H9 (cell line): Measurements from ENCODE around the gene ARHGDIB. TPM values are rescaled to one million over a fixed set of nuclear protein-coding genes. Genes with fewer than 3 reads are reported as not detected.

Experiments used
- DNase-seq: peaks from one replicate; pipeline ENCODE4 v3.0.0-alpha.2; 2017
- H2AFZ ChIP-seq: one replicate; pipeline ENCODE4 v1.6.1; 2013; ENCODE audit warnings: mild to moderate bottlenecking, low read length, control low read depth, moderate library complexity
- H2AK5ac ChIP-seq: 2 replicates; pipeline ENCODE4 v1.6.1; 2013; ENCODE audit warnings: low read length, control low read depth, mixed read lengths; ENCODE audit not compliant: insufficient read length
- H2BK120ac ChIP-seq: one replicate; pipeline ENCODE4 v1.6.1; 2013; ENCODE audit warnings: low read depth, mild to moderate bottlenecking, low read length, control low read depth, inconsistent platforms; ENCODE audit not compliant: poor library complexity, severe bottlenecking
- H2BK12ac ChIP-seq: 2 replicates; pipeline ENCODE4 v1.6.1; 2013; ENCODE audit warnings: low read length, control low read depth, mixed read lengths, low read depth; ENCODE audit not compliant: insufficient read length
- H2BK15ac ChIP-seq: 2 replicates; pipeline ENCODE4 v1.6.1; 2013; ENCODE audit warnings: low read depth, low read length, control low read depth
- H2BK20ac ChIP-seq: one replicate; pipeline ENCODE4 v1.6.1; 2013; ENCODE audit warnings: low read depth, mild to moderate bottlenecking, low read length, control low read depth, inconsistent platforms; ENCODE audit not compliant: poor library complexity, severe bottlenecking
- H2BK5ac ChIP-seq: 2 replicates; pipeline ENCODE4 v1.6.1; 2013; ENCODE audit warnings: low read length, control low read depth, mixed read lengths; ENCODE audit not compliant: insufficient read length
- H3K14ac ChIP-seq: 2 replicates; pipeline ENCODE4 v1.6.1; 2013; ENCODE audit warnings: low read length, control low read depth; ENCODE audit not compliant: insufficient read depth
- H3K18ac ChIP-seq: 2 replicates; pipeline ENCODE4 v1.6.1; 2013; ENCODE audit warnings: low read depth, mild to moderate bottlenecking, mixed read lengths, low read length, control low read depth; ENCODE audit not compliant: insufficient read length
- H3K23ac ChIP-seq: 2 replicates; pipeline ENCODE4 v1.6.1; 2013; ENCODE audit warnings: low read length, control low read depth, mixed read lengths, low read depth; ENCODE audit not compliant: insufficient read length
- H3K23me2 ChIP-seq: 2 replicates; pipeline ENCODE4 v1.6.1; 2013; ENCODE audit warnings: low read depth, mild to moderate bottlenecking, mixed read lengths, low read length, control low read depth; ENCODE audit not compliant: insufficient read length, poor library complexity, severe bottlenecking
- H3K27ac ChIP-seq: 2 replicates; pipeline ENCODE4 v1.5.1; 2013; ENCODE audit warnings: low read length, control low read depth, mixed read lengths, low read depth; ENCODE audit not compliant: insufficient read length
- H3K27me3 ChIP-seq: 2 replicates; pipeline ENCODE4 v1.6.1; 2013; ENCODE audit warnings: low read length, control low read depth, inconsistent platforms; ENCODE audit not compliant: insufficient read depth
- H3K4ac ChIP-seq: 2 replicates; pipeline ENCODE4 v1.6.1; 2013; ENCODE audit warnings: low read depth, mild to moderate bottlenecking, control low read depth, inconsistent platforms, low read length, moderate library complexity
- H3K4me1 ChIP-seq: 2 replicates; pipeline ENCODE4 v1.6.1; 2013; ENCODE audit warnings: low read length, control low read depth, inconsistent platforms; ENCODE audit not compliant: insufficient read depth
- H3K4me2 ChIP-seq: 2 replicates; pipeline ENCODE4 v1.6.1; 2013; ENCODE audit warnings: low read length, control low read depth, mixed read lengths; ENCODE audit not compliant: insufficient read length, insufficient read depth
- H3K56ac ChIP-seq: 2 replicates; pipeline ENCODE4 v1.6.1; 2013; ENCODE audit warnings: low read depth, mild to moderate bottlenecking, mixed read lengths, low read length, control low read depth; ENCODE audit not compliant: insufficient read length
- H3K79me1 ChIP-seq: 2 replicates; pipeline ENCODE4 v1.6.1; 2013; ENCODE audit warnings: low read depth, mild to moderate bottlenecking, moderate library complexity, low read length, control low read depth, inconsistent platforms; ENCODE audit not compliant: insufficient read depth, poor library complexity, severe bottlenecking
- H3K79me2 ChIP-seq: 2 replicates; pipeline ENCODE4 v1.6.1; 2013; ENCODE audit warnings: low read length, control low read depth, inconsistent platforms; ENCODE audit not compliant: insufficient read depth
- H3K9ac ChIP-seq: 2 replicates; pipeline ENCODE4 v1.6.1; 2013; ENCODE audit warnings: low read length, control low read depth, mixed read lengths; ENCODE audit not compliant: insufficient read length; ENCODE audit errors: extremely low read depth
- H3K9me3 ChIP-seq: one replicate; pipeline ENCODE4 v1.6.1; 2013; ENCODE audit warnings: low read depth, low read length, inconsistent platforms; ENCODE audit not compliant: control insufficient read depth
- H3T11ph ChIP-seq: one replicate; pipeline ENCODE4 v1.6.1; 2013; ENCODE audit warnings: mild to moderate bottlenecking, low read length, control low read depth, inconsistent platforms
- H4K20me1 ChIP-seq: one replicate; pipeline ENCODE4 v1.6.1; 2013; ENCODE audit not compliant: control insufficient read depth, insufficient read length, insufficient read depth
- H4K5ac ChIP-seq: 2 replicates; pipeline ENCODE4 v1.6.1; 2013; ENCODE audit warnings: low read depth, mild to moderate bottlenecking, mixed read lengths, low read length, control low read depth; ENCODE audit not compliant: insufficient read length
- H4K8ac ChIP-seq: replicated peaks from 2 replicates; pipeline ENCODE4 v1.6.1; 2013; ENCODE audit warnings: low read length, control low read depth, mixed read lengths, low read depth; ENCODE audit not compliant: insufficient read length
- H4K91ac ChIP-seq: 2 replicates; pipeline ENCODE4 v1.6.1; 2013; ENCODE audit warnings: low read depth, mild to moderate bottlenecking, moderate library complexity, mixed read lengths, low read length, control low read depth; ENCODE audit not compliant: insufficient read length
- H3K27ac Mint-ChIP-seq, 3 experiments: 2 replicates in 2 of 3; 3 replicates in 1 of 3; pipeline ENCODE4 v1.8.0; 2020 to 2021; ENCODE audit warnings: mixed read lengths in 3 of 3, mild to moderate bottlenecking in 1 of 3, moderate library complexity in 1 of 3
- H3K27me3 Mint-ChIP-seq: 2 replicates; pipeline ENCODE4 v1.8.0; 2021; ENCODE audit warnings: low read depth, mild to moderate bottlenecking, moderate library complexity, mixed read lengths
- H3K36me3 Mint-ChIP-seq, 3 experiments: 2 replicates in 2 of 3; 3 replicates in 1 of 3; pipeline ENCODE4 v1.8.0; 2020 to 2021; ENCODE audit warnings: low read depth in 3 of 3, mixed read lengths in 3 of 3; ENCODE audit not compliant: insufficient read depth in 1 of 3
- H3K4me1 Mint-ChIP-seq, 2 experiments: 2 replicates each; pipeline ENCODE4 v1.8.0; 2020; ENCODE audit warnings: mixed read lengths in 2 of 2
- H3K4me3 Mint-ChIP-seq, 2 experiments: 2 replicates in 1 of 2; 3 replicates in 1 of 2; pipeline ENCODE4 v1.8.0; 2020 to 2021; ENCODE audit warnings: mild to moderate bottlenecking in 2 of 2, mixed read lengths in 2 of 2, moderate library complexity in 1 of 2
- H3K9me3 Mint-ChIP-seq, 2 experiments: 2 replicates in 1 of 2; 3 replicates in 1 of 2; pipeline ENCODE4 v1.8.0; 2020; ENCODE audit warnings: mild to moderate bottlenecking in 2 of 2, mixed read lengths in 2 of 2, moderate library complexity in 1 of 2
- CTCF ChIP-seq: fragments of 200-600 bp; sonication (generic); conservative IDR thresholded peaks from 3 replicates; pipeline ENCODE4 v1.8.0; 2021; ENCODE audit warnings: antibody characterized with exemption, mild to moderate bottlenecking
- WGBS: extraction: QIAGEN DNeasy Blood & Tissue Kit; methylation state at CpG from one replicate; pipeline ENCODE4 v1.1.7; 2013; ENCODE audit warnings: missing lambda C conversion rate, low lambda C conversion rate, mixed read lengths; ENCODE audit not compliant: insufficient read length; ENCODE audit errors: extremely low coverage; 5-methylcytosine and 5-hydroxymethylcytosine counted together
- total RNA-seq: library from RNA; stranded (reverse); gene quantifications from 2 replicates; pipeline ENCODE4 v1.2.1, GENCODE V29; 2021

Gene ARHGDIB
- total RNA-seq, 1 experiment from 2014 or later: 0.44 TPM

GRCh38 chr12:14958361-14959125 is 2.9 kb downstream of the ARHGDIB start:
- H3K4me3 Mint-ChIP-seq: no peak overlapping the region
- Histone ChIP-seq H3T11ph (no peak overlapping the region), H2BK120ac (no peak overlapping the region), H4K91ac (no peak overlapping the region), H2BK15ac (no peak overlapping the region), H2AFZ (no peak overlapping the region), H3K9ac (no peak overlapping the region), H2BK12ac (no peak overlapping the region), H3K23me2 (no peaks in the 10 kb centered on the region), H2BK5ac (no peak overlapping the region), H3K18ac (no peak overlapping the region), H3K56ac (no peak overlapping the region), H3K27ac (no peak overlapping the region), H2BK20ac (no peak overlapping the region), H3K4me2 (no peak overlapping the region), H4K20me1 (no peaks in the 10 kb centered on the region), H3K23ac (no peak overlapping the region), H3K14ac (no peak overlapping the region), H3K79me1 (no peaks in the 10 kb centered on the region), H3K4ac (no peak overlapping the region), H3K79me2 (no peaks in the 10 kb centered on the region), H3K9me3 (no peaks in the 10 kb centered on the region), H4K8ac (no peak overlapping the region), H3K27me3 (no peaks in the 10 kb centered on the region), H2AK5ac (no peak overlapping the region), H3K4me1 (peaks cover 8% of the 10 kb centered on the region), H4K5ac (no peak overlapping the region)
- H3K9me3 Mint-ChIP-seq: no peaks in the 10 kb centered on the region
- WGBS: no CpG with 5 or more reads among the region's 11 CpGs
- DNase-seq: no peak
- H3K27ac Mint-ChIP-seq: no peak overlapping the region
- H3K36me3 Mint-ChIP-seq: no peaks in the 10 kb centered on the region
- H3K27me3 Mint-ChIP-seq: no peaks in the 10 kb centered on the region
- no peak for TF ChIP-seq CTCF
- H3K4me1 Mint-ChIP-seq: peaks cover 12 to 13% of the 10 kb centered on the region in 2 experiments
